ENCODE data around the gene CFAP69. TPM values are rescaled to one million over a fixed set of nuclear protein-coding genes. Genes with fewer than 3 reads are reported as not detected.

Gene CFAP69
- total RNA-seq, 1 experiment from 2014 or later = 3.4 TPM

DNA sequence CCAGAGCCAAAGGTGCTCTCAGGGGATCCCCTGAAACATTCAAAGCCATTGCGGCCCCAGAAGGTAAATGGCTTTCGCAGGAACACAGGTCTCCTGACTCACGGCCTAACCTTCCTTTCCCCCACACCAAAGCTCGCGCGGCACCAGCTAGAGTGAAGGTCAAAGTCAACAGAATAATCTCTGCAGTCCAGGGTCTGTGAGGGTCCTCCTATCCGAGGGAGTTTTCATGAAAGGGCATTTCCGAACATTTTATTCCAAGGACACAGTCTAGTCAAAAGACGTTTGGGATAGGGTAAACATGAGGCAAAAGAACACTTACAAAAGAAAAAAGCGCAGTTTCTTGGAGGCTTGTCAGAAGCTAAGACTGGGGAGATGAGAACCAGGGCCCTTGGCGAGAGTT lies 34.0 kb upstream of the CFAP69 start (continued):
- TF ChIP-seq, protein P1, sequence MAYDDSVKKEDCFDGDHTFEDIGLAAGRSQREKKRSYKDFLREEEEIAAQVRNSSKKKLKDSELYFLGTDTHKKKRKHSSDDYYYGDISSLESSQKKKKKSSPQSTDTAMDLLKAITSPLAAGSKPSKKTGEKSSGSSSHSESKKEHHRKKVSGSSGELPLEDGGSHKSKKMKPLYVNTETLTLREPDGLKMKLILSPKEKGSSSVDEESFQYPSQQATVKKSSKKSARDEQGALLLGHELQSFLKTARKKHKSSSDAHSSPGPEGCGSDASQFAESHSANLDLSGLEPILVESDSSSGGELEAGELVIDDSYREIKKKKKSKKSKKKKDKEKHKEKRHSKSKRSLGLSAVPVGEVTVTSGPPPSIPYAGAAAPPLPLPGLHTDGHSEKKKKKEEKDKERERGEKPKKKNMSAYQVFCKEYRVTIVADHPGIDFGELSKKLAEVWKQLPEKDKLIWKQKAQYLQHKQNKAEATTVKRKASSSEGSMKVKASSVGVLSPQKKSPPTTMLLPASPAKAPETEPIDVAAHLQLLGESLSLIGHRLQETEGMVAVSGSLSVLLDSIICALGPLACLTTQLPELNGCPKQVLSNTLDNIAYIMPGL (CRISPR knock-in tag; IDR thresholded peaks at IDR 0.05) = no peak
- TF ChIP-seq, protein P2, sequence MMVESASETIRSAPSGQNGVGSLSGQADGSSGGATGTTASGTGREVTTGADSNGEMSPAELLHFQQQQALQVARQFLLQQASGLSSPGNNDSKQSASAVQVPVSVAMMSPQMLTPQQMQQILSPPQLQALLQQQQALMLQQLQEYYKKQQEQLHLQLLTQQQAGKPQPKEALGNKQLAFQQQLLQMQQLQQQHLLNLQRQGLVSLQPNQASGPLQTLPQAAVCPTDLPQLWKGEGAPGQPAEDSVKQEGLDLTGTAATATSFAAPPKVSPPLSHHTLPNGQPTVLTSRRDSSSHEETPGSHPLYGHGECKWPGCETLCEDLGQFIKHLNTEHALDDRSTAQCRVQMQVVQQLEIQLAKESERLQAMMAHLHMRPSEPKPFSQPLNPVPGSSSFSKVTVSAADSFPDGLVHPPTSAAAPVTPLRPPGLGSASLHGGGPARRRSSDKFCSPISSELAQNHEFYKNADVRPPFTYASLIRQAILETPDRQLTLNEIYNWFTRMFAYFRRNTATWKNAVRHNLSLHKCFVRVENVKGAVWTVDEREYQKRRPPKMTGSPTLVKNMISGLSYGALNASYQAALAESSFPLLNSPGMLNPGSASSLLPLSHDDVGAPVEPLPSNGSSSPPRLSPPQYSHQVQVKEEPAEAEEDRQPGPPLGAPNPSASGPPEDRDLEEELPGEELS (CRISPR knock-in tag; IDR thresholded peaks at IDR 0.05) = no peak
- TF ChIP-seq, protein P3, sequence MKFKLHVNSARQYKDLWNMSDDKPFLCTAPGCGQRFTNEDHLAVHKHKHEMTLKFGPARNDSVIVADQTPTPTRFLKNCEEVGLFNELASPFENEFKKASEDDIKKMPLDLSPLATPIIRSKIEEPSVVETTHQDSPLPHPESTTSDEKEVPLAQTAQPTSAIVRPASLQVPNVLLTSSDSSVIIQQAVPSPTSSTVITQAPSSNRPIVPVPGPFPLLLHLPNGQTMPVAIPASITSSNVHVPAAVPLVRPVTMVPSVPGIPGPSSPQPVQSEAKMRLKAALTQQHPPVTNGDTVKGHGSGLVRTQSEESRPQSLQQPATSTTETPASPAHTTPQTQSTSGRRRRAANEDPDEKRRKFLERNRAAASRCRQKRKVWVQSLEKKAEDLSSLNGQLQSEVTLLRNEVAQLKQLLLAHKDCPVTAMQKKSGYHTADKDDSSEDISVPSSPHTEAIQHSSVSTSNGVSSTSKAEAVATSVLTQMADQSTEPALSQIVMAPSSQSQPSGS (CRISPR knock-in tag; IDR thresholded peaks at IDR 0.05; ENCODE audit: borderline replicate concordance, low read depth) = no peak
- TF ChIP-seq, protein P4, sequence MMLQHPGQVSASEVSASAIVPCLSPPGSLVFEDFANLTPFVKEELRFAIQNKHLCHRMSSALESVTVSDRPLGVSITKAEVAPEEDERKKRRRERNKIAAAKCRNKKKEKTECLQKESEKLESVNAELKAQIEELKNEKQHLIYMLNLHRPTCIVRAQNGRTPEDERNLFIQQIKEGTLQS (CRISPR knock-in tag; conservative IDR thresholded peaks at IDR 0.05) = no peak
- TF ChIP-seq ZNF232 (CRISPR knock-in tag; IDR thresholded peaks at IDR 0.05) (no peak), ZNF671 (CRISPR knock-in tag; IDR thresholded peaks at IDR 0.05) (no peak), ZNF423 (CRISPR knock-in tag; IDR thresholded peaks at IDR 0.05) (no peak), NR3C1 (CRISPR knock-in tag; conservative IDR thresholded peaks at IDR 0.05; ENCODE audit: low read depth) (no peak), EMX1 (CRISPR knock-in tag; IDR thresholded peaks at IDR 0.05) (no peak), FOXJ3 (CRISPR knock-in tag; IDR thresholded peaks at IDR 0.05; ENCODE audit: borderline replicate concordance) (no peak), PRRX2 (CRISPR knock-in tag; IDR thresholded peaks at IDR 0.05) (no peak), CBFB (CRISPR knock-in tag; IDR thresholded peaks at IDR 0.05; ENCODE audit: low read depth) (no peak), FOXP1 (CRISPR knock-in tag; IDR thresholded peaks at IDR 0.05; ENCODE audit: borderline replicate concordance) (no peak)
- TF ChIP-seq, protein P5, sequence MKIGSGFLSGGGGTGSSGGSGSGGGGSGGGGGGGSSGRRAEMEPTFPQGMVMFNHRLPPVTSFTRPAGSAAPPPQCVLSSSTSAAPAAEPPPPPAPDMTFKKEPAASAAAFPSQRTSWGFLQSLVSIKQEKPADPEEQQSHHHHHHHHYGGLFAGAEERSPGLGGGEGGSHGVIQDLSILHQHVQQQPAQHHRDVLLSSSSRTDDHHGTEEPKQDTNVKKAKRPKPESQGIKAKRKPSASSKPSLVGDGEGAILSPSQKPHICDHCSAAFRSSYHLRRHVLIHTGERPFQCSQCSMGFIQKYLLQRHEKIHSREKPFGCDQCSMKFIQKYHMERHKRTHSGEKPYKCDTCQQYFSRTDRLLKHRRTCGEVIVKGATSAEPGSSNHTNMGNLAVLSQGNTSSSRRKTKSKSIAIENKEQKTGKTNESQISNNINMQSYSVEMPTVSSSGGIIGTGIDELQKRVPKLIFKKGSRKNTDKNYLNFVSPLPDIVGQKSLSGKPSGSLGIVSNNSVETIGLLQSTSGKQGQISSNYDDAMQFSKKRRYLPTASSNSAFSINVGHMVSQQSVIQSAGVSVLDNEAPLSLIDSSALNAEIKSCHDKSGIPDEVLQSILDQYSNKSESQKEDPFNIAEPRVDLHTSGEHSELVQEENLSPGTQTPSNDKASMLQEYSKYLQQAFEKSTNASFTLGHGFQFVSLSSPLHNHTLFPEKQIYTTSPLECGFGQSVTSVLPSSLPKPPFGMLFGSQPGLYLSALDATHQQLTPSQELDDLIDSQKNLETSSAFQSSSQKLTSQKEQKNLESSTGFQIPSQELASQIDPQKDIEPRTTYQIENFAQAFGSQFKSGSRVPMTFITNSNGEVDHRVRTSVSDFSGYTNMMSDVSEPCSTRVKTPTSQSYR (CRISPR knock-in tag; IDR thresholded peaks at IDR 0.05) = no peak

DNA sequence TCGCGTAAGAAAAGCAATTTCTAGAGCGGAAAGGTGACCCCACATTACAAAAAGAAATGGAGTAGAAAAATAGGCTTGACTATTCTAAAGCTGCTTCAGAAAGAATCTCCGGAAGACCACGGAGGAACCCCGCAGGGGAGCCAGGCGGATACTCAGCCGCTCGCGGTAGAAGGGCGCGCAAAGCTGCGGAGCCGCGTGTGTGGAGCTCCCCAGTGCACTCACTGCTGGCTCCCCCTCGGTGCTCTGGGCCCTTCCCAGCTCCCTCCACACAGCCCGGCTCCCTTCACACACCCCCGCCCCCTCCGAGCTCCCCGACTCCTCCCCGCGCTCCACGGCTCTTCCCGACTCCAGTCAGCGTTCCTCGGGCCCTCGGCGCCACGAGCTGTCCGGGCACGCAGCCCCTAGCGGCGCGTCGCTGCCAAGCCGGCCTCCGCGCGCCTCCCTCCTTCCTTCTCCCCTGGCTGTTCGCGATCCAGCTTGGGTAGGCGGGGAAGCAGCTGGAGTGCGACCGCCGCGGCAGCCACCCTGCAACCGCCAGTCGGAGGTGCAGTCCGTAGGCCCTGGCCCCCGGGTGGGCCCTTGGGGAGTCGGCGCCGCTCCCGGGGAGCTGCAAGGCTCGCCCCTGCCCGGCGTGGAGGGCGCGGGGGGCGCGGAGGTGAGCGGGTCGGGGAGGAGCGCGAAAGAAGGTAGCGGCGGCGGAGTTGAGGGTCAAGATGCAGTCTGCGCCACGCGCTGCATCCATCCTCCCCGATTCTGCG lies 33.4 kb upstream of the CFAP69 start, which contains the start of gene STEAP2:
STEAP2 (plus strand) TSS at position 350 of the 758 bp plus-strand sequence. CDS start 13,343 bp downstream, outside the sequence.
- POLR2A ChIA-PET = interaction anchor here (0.6 to 1.8 kb wide), 10 partner anchors 12 to 360 kb away, joined by 3 to 13 read pairs (median 3); partner anchors contain the start of genes CLDN12 and STEAP1
- DNase-seq (ENCODE audit: low spot score) = peak; percentile 91
- Mint-ChIP-seq H3K9me3 (no peaks in the 10 kb centered on the region), H3K4me1 (peaks cover 21% of the 10 kb centered on the region), H3K4me3 (no peak within 1 kb of the TSS), H3K27me3 (ENCODE audit: low read depth) (no peaks in the 10 kb centered on the region), H3K27ac (peak within 1 kb of the TSS; percentile 57), H3K36me3 (no peaks in the 10 kb centered on the region)
- CTCF ChIA-PET = interaction anchor here (0.6 to 2.9 kb wide), 15 partner anchors 12 to 216 kb away, joined by 3 to 29 read pairs (median 4); partner anchors contain the start of genes CFAP69, CLDN12 and STEAP1
- peak; percentile 93 for ATAC-seq
- TF ChIP-seq NR3C1 (CRISPR knock-in tag; conservative IDR thresholded peaks at IDR 0.05; ENCODE audit: low read depth) (no peak), NFYB (CRISPR knock-in tag; conservative IDR thresholded peaks at IDR 0.05; ENCODE audit: low read depth) (no peak), FOXJ3 (CRISPR knock-in tag; IDR thresholded peaks at IDR 0.05; ENCODE audit: borderline replicate concordance) (no peak), ZNF219 (CRISPR knock-in tag; IDR thresholded peaks at IDR 0.05; ENCODE audit: borderline replicate concordance) (peak; percentile 95), MXD4 (CRISPR knock-in tag; IDR thresholded peaks at IDR 0.05; ENCODE audit: borderline replicate concordance) (no peak), ELF4 (CRISPR knock-in tag; IDR thresholded peaks at IDR 0.05; ENCODE audit: low read depth) (no peak), CREM (CRISPR knock-in tag; IDR thresholded peaks at IDR 0.05) (0 out of 2 replicates have a peak, but pooled peaks have one; percentile 48), OVOL2 (CRISPR knock-in tag; IDR thresholded peaks at IDR 0.05; ENCODE audit: borderline replicate concordance) (no peak)
- TF ChIP-seq, protein P6, sequence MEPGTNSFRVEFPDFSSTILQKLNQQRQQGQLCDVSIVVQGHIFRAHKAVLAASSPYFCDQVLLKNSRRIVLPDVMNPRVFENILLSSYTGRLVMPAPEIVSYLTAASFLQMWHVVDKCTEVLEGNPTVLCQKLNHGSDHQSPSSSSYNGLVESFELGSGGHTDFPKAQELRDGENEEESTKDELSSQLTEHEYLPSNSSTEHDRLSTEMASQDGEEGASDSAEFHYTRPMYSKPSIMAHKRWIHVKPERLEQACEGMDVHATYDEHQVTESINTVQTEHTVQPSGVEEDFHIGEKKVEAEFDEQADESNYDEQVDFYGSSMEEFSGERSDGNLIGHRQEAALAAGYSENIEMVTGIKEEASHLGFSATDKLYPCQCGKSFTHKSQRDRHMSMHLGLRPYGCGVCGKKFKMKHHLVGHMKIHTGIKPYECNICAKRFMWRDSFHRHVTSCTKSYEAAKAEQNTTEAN (CRISPR knock-in tag; IDR thresholded peaks at IDR 0.05) = 0 out of 2 replicates have a peak, but pooled peaks have one; percentile 30
- TF ChIP-seq, protein P7, sequence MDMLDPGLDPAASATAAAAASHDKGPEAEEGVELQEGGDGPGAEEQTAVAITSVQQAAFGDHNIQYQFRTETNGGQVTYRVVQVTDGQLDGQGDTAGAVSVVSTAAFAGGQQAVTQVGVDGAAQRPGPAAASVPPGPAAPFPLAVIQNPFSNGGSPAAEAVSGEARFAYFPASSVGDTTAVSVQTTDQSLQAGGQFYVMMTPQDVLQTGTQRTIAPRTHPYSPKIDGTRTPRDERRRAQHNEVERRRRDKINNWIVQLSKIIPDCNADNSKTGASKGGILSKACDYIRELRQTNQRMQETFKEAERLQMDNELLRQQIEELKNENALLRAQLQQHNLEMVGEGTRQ (CRISPR knock-in tag; IDR thresholded peaks at IDR 0.05) = no peak
- TF ChIP-seq, protein P8, sequence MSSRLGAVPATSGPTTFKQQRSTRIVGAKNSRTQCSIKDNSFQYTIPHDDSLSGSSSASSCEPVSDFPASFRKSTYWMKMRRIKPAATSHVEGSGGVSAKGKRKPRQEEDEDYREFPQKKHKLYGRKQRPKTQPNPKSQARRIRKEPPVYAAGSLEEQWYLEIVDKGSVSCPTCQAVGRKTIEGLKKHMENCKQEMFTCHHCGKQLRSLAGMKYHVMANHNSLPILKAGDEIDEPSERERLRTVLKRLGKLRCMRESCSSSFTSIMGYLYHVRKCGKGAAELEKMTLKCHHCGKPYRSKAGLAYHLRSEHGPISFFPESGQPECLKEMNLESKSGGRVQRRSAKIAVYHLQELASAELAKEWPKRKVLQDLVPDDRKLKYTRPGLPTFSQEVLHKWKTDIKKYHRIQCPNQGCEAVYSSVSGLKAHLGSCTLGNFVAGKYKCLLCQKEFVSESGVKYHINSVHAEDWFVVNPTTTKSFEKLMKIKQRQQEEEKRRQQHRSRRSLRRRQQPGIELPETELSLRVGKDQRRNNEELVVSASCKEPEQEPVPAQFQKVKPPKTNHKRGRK (CRISPR knock-in tag; IDR thresholded peaks at IDR 0.05; ENCODE audit: borderline replicate concordance) = no peak

Measured in WTC11 (cell line).